WTC11 (cell line): ENCODE measurements around the gene SLC5A9.

Experiments
- CREM ChIP-seq: sonication (generic); formaldehyde crosslinking; IDR thresholded peaks from 2 replicates; pipeline ENCODE4 v1.8.1; 2022; ENCODE audit warnings: mild to moderate bottlenecking, missing genetic modification reagents, moderate library complexity
- ETV6 ChIP-seq: sonication (generic); formaldehyde crosslinking; IDR thresholded peaks from 2 replicates; pipeline ENCODE4 v1.8.1; 2022; ENCODE audit warnings: mild to moderate bottlenecking, missing genetic modification reagents
- TF ChIP-seq, protein P1 (sequence below): fragments of 200-600 bp; IDR thresholded peaks from 2 replicates; pipeline ENCODE4 v1.8.0; 2022; ENCODE audit warnings: antibody characterized with exemption
- TF ChIP-seq, protein P2 (sequence below): fragments of 250-450 bp; sonication (Bioruptor Pico); IDR thresholded peaks from 2 replicates; pipeline ENCODE4 v1.9.0; 2021; ENCODE audit warnings: moderate library complexity, mild to moderate bottlenecking, inconsistent platforms, borderline replicate concordance
- TF ChIP-seq, protein P3 (sequence below): sonication (generic); formaldehyde crosslinking; IDR thresholded peaks from 2 replicates; pipeline ENCODE4 v1.8.0; 2022; ENCODE audit warnings: mild to moderate bottlenecking, missing genetic modification reagents

DNA sequence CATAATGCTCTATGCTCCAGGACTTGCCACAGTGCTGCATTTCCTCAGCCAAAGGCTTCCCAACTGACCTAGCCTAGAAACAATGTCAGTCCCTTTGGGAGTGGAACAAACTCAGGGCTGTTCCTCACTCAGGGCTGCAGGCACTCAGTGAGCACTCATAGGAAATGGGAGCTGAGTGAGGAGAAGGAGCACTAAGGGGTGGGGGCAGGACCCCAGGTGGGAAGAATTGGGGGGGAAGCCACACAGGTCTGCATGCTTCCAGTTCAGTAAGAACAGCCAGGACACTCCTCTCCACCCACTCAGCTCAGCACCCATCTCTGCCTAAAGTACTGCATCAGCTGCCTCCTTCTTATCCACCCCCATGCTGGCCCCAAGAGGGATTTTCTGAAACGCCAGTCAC, 7.3 kb upstream of the SLC5A9 start:
- TF ChIP-seq, protein P1, sequence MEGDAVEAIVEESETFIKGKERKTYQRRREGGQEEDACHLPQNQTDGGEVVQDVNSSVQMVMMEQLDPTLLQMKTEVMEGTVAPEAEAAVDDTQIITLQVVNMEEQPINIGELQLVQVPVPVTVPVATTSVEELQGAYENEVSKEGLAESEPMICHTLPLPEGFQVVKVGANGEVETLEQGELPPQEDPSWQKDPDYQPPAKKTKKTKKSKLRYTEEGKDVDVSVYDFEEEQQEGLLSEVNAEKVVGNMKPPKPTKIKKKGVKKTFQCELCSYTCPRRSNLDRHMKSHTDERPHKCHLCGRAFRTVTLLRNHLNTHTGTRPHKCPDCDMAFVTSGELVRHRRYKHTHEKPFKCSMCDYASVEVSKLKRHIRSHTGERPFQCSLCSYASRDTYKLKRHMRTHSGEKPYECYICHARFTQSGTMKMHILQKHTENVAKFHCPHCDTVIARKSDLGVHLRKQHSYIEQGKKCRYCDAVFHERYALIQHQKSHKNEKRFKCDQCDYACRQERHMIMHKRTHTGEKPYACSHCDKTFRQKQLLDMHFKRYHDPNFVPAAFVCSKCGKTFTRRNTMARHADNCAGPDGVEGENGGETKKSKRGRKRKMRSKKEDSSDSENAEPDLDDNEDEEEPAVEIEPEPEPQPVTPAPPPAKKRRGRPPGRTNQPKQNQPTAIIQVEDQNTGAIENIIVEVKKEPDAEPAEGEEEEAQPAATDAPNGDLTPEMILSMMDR, result no peak
- TF ChIP-seq, protein P2, sequence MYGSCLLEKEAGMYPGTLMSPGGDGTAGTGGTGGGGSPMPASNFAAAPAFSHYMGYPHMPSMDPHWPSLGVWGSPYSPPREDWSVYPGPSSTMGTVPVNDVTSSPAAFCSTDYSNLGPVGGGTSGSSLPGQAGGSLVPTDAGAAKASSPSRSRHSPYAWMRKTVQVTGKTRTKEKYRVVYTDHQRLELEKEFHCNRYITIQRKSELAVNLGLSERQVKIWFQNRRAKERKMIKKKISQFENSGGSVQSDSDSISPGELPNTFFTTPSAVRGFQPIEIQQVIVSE, result no peak
- TF ChIP-seq CREM (CRISPR knock-in tag), result no peak
- no peak for TF ChIP-seq ETV6 (CRISPR knock-in tag)
- TF ChIP-seq, protein P3, sequence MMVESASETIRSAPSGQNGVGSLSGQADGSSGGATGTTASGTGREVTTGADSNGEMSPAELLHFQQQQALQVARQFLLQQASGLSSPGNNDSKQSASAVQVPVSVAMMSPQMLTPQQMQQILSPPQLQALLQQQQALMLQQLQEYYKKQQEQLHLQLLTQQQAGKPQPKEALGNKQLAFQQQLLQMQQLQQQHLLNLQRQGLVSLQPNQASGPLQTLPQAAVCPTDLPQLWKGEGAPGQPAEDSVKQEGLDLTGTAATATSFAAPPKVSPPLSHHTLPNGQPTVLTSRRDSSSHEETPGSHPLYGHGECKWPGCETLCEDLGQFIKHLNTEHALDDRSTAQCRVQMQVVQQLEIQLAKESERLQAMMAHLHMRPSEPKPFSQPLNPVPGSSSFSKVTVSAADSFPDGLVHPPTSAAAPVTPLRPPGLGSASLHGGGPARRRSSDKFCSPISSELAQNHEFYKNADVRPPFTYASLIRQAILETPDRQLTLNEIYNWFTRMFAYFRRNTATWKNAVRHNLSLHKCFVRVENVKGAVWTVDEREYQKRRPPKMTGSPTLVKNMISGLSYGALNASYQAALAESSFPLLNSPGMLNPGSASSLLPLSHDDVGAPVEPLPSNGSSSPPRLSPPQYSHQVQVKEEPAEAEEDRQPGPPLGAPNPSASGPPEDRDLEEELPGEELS (CRISPR knock-in tag), result no peak
